Mesodermal cell (in vitro differentiated cells): Measurements from ENCODE around the gene UROS.

Experiments
- H3K27ac ChIP-seq: 2 replicates; pipeline ENCODE4 v1.7.0; 2013; ENCODE audit warnings: mild to moderate bottlenecking, low read depth, low read length, moderate library complexity; ENCODE audit not compliant: severe bottlenecking
- H3K36me3 ChIP-seq: 2 replicates; pipeline ENCODE4 v1.7.1; 2013; ENCODE audit warnings: mild to moderate bottlenecking, low read length, moderate library complexity; ENCODE audit not compliant: control insufficient read depth, insufficient read depth
- H3K4me1 ChIP-seq: one replicate; pipeline ENCODE4 v1.7.1; 2013; ENCODE audit warnings: mild to moderate bottlenecking, low read length; ENCODE audit not compliant: insufficient read depth, control insufficient read depth, poor library complexity, severe bottlenecking
- H3K4me3 ChIP-seq: 2 replicates; pipeline ENCODE4 v1.7.0; 2013; ENCODE audit warnings: low read length, control low read depth, mild to moderate bottlenecking; ENCODE audit not compliant: insufficient read depth, poor library complexity, severe bottlenecking; ENCODE audit errors: extremely low read depth
- H3K9me3 ChIP-seq: 2 replicates; pipeline ENCODE4 v1.7.1; 2013; ENCODE audit warnings: mild to moderate bottlenecking, low read length, moderate library complexity; ENCODE audit not compliant: control insufficient read depth
- WGBS, 2 experiments: methylation state at CpG; one replicate each; pipeline ENCODE4 v1.1.5; 2013; ENCODE audit warnings: missing lambda C conversion rate in 2 of 2; ENCODE audit not compliant: insufficient coverage in 2 of 2; 5-methylcytosine and 5-hydroxymethylcytosine counted together

Gene UROS

GRCh38 chr10:125828311-125828710 is 5.3 kb upstream of the UROS start:
- no peak overlapping the region for H3K4me3 ChIP-seq
- H3K36me3 ChIP-seq, result peaks cover 78% of the 10 kb centered on the region
- no peak overlapping the region for H3K27ac ChIP-seq
- H3K9me3 ChIP-seq, result no peaks in the 10 kb centered on the region
- WGBS, 2 experiments, result 95 to 96% methylated on average over 4 to 5 of the region's 5 CpGs
- peaks cover 5% of the 10 kb centered on the region for H3K4me1 ChIP-seq

DNA sequence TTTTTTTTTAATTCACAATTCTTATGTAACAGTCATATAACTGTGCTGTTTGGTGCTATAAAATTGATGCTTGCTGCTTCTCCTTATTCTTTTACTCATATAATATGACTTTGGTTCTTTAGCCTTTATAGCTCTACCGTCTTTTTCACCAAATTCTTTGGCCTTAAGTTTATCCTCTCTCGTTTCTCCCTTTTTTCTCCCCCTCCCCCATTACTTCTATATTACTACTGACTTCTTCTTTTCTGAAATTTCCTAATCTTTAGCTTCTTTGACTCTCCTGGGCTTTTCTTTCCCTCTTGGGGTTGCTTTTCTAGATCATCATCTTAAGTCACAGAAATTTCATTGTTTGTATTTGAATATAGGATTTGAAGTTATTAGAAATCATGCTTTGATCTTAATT is 4.1 kb upstream of the UROS start:
- Histone ChIP-seq H3K4me3 (no peak overlapping the region), H3K9me3 (no peaks in the 10 kb centered on the region), H3K4me1 (peaks cover 5% of the 10 kb centered on the region), H3K27ac (no peak overlapping the region), H3K36me3 (peaks cover 66% of the 10 kb centered on the region)
- 100% methylated on average over 1 to 2 of the region's 2 CpGs for WGBS, 2 experiments

DNA sequence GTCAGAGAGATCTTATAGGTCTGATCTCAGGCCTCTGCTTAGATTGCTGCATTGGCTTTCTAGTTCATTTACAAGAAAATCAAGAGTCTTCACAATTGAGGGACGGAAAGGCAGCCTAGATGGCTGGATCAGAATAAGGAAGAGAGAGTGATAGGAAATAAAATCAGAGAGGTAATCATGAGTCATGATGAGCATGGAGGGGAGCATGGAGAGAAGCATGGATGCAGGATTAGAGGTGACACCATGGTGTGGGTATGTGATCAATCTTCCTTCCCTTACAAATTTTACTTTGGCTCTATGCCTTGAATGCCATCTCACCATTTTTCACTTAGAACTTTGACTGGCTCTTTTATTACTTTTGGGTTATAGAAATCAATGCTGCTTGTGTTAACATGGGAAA is 1.7 kb upstream of the UROS start:
- no peaks in the 10 kb centered on the region for H3K9me3 ChIP-seq
- peaks cover 43% of the 10 kb centered on the region for H3K36me3 ChIP-seq
- 80 to 92% methylated on average over 1 of the region's 1 CpG for WGBS, 2 experiments
- H3K27ac ChIP-seq, result no peak overlapping the region
- peak overlapping the region; percentile 85 for H3K4me3 ChIP-seq
- peaks cover 5% of the 10 kb centered on the region for H3K4me1 ChIP-seq

DNA sequence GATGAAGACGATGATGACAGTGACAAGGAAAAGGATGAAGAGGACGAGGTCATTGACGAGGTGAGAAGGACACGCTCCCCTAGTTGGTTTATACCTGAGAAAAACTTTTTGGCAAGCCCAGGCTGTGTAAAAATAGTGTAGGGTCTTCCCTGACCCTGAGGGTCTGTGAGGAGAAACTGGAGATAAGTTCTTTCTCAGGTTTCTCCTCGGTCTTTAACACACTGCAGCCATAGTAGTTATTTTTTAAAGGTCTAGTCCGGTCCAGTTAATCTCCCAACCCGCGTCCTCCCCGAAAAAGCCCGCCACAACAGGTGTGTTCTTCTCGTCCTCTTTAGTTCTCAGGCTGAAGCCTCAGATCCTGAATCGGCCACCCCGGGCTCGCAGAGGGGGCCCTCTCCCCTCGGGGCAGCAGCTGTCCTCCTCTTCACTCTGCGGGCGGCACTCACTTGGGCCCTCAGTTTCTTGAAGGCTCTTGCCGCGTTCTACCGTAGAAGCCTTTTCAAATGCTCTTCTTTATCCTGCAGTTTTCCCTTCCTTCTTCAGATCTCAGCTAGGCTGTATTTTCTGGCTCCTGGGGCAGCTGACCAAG is 699 bp upstream of the UROS start:
- no peaks in the 10 kb centered on the region for H3K9me3 ChIP-seq
- H3K36me3 ChIP-seq, result peaks cover 33% of the 10 kb centered on the region
- peak overlapping the region; percentile 85 for H3K4me3 ChIP-seq
- peaks cover 5% of the 10 kb centered on the region for H3K4me1 ChIP-seq
- peak overlapping the region; percentile 99 for H3K27ac ChIP-seq
- WGBS, 2 experiments, result 1% methylated on average over 15 to 16 of the region's 20 CpGs

- Histone ChIP-seq H3K36me3 (peaks cover 2% of the 10 kb centered on the region), H3K4me3 (no peak overlapping the region), H3K27ac (no peak overlapping the region), H3K4me1 (peaks cover 5% of the 10 kb centered on the region), H3K9me3 (no peaks in the 10 kb centered on the region)
- WGBS, 2 experiments, result 71% methylated on average over 1 of the region's 1 CpG; no CpG with 5 or more reads in 1 of the 2 experiments
Observed at GRCh38 chr10:125820701-125821100, 2.4 kb downstream of the UROS start.

DNA sequence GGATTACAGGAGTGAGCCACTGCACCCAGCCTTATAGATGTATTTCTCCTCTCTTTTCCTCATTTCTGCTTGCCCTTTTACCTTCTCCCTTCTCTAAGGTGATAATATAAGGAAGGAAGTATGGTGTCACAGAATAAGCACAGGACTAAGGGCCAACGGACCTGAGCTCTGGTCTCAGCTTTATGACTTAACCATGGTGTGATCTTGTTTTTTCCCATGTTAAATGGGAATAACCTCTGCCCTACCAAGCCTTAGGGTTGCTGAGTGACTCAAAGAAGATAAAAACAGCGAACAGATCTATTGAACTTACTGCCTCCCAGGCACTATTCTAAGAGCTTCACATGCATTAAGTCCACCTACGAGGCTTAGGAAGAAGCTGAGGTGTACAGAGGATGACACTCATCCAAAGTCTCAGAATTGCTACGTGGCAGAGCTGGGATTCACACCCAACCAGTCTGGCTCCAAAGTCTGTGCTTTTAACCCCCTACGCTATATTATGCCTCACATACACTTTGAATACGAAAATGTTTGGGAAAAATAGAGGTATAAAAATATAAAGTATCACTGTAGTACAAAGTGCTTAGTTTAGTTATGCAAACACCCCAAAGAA is 5.6 kb downstream of the UROS start:
- peaks cover 16% of the 10 kb centered on the region for H3K36me3 ChIP-seq
- no peaks in the 10 kb centered on the region for H3K9me3 ChIP-seq
- no peaks in the 10 kb centered on the region for H3K4me1 ChIP-seq
- 94% methylated on average over 2 of the region's 6 CpGs; no CpG with 5 or more reads in 1 of the 2 experiments for WGBS, 2 experiments
- H3K27ac ChIP-seq, result no peak overlapping the region
- no peak overlapping the region for H3K4me3 ChIP-seq

DNA sequence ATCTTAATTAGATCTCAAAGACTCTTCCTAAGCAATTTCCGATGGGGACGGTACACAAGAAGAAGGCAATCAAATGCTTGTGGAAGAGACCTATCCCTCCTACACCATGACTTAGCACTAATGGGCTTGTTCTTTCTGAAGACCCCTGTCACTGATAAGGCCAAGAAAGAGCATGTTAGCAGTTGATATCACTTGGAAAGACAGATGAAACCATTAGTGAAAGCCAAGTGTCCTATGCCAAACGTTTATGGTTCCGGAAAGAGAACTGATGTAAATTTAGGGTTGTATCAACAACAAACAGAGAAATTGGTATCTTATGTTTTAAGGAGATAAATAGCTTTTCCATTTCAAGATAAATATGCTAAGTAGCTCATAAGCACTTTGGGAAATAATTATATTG is 6.5 kb downstream of the UROS start:
- WGBS, 2 experiments, result 100% methylated on average over 2 of the region's 4 CpGs
- no peaks in the 10 kb centered on the region for H3K9me3 ChIP-seq
- peaks cover 19% of the 10 kb centered on the region for H3K36me3 ChIP-seq
- no peak overlapping the region for H3K27ac ChIP-seq
- no peaks in the 10 kb centered on the region for H3K4me1 ChIP-seq
- no peak overlapping the region for H3K4me3 ChIP-seq

- WGBS, 2 experiments, result no CpG with 5 or more reads among the region's 1 CpG
- H3K36me3 ChIP-seq, result peaks cover 22% of the 10 kb centered on the region
- H3K4me3 ChIP-seq, result no peak overlapping the region
- H3K4me1 ChIP-seq, result no peaks in the 10 kb centered on the region
- no peak overlapping the region for H3K27ac ChIP-seq
- no peaks in the 10 kb centered on the region for H3K9me3 ChIP-seq
Observed at GRCh38 chr10:125815764-125816163, 7.3 kb downstream of the UROS start.

DNA sequence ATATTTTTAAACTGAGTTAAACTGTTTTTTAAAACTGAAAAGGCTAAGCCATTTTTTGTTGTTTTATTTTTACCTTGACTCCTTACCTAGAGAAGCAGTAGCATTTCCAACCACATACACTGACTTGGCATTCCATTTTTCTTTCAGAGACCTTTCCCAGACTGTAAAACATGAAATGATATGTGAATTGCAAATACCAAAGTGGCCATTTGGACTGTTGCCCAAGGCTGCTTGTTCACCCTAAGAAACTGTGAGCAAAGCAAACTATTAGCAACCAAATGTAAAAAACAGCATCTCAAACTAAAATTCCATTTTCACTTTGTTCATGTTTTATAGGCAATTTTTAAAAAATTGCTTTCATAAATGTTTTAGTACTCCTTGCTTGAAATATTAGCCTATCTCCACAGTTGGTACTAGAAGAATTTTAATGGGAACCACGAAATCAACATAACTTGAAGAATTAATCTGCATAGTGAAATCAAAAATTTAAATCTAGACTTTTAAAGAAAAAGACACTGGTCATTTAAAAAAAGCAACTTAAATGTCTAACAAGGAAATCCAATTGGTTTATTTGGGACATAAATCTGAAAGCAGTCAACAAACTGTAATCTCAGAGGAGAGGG is 10.8 kb downstream of the UROS start:
- Histone ChIP-seq H3K4me3 (no peak overlapping the region), H3K4me1 (no peaks in the 10 kb centered on the region), H3K9me3 (no peaks in the 10 kb centered on the region), H3K36me3 (peaks cover 39% of the 10 kb centered on the region), H3K27ac (no peak overlapping the region)
- no CpG with 5 or more reads among the region's 1 CpG for WGBS, 2 experiments

DNA sequence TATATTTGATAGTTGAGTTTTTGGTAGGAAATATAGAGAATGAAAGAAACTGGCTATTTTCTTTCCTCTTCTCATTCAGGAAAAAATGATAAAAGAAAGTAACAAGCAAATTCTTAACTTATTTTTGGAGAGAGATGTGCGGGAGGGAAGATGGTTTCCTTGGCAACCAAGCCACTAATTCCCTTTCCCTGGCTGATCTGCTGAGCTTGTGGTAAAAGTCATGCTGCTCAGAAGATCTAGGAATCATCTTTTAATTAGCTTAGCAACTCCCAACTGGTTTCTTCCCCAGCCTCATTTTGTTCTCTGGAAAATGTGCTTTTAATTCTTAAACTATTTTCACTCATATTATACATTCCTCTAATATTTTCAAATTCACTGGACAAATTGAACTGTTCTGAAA is 11.8 kb downstream of the UROS start:
- H3K4me3 ChIP-seq, result no peak overlapping the region
- H3K9me3 ChIP-seq, result no peaks in the 10 kb centered on the region
- H3K27ac ChIP-seq, result no peak overlapping the region
- WGBS, 2 experiments, result 83% methylated on average over 1 of the region's 1 CpG; no CpG with 5 or more reads in 1 of the 2 experiments
- peaks cover 5% of the 10 kb centered on the region for H3K4me1 ChIP-seq
- peaks cover 48% of the 10 kb centered on the region for H3K36me3 ChIP-seq

- H3K4me1 ChIP-seq, result peaks cover 8% of the 10 kb centered on the region
- H3K9me3 ChIP-seq, result no peaks in the 10 kb centered on the region
- no CpG with 5 or more reads among the region's 1 CpG for WGBS, 2 experiments
- no peak overlapping the region for H3K4me3 ChIP-seq
- no peak overlapping the region for H3K27ac ChIP-seq
- peaks cover 61% of the 10 kb centered on the region for H3K36me3 ChIP-seq
Observed at GRCh38 chr10:125808047-125808446, 15.0 kb downstream of the UROS start.
